Fibroblast of lung (primary cell): ENCODE data around the gene RADIL.
A peak's percentile ranks its signal among the peaks of the same experiment; 100 is the strongest.

ENCODE experiments used
- CTCF ChIP-seq, 2 donors: IDR thresholded peaks in 1 of 2; conservative IDR thresholded peaks in 1 of 2; 1 replicate in 1 of 2; 2 replicates in 1 of 2; pipeline ENCODE4 v1.5.1; 2011 to 2012; ENCODE audit warnings: low read length in 2 of 2, control low read depth in 1 of 2, inconsistent platforms in 1 of 2, low read depth in 1 of 2, mild to moderate bottlenecking in 1 of 2
- EZH2 ChIP-seq: IDR thresholded peaks from 2 replicates; pipeline ENCODE4 v1.5.1; 2012; ENCODE audit warnings: low read length, control low read depth, mild to moderate bottlenecking; ENCODE audit errors: missing control alignments

GRCh38 chr7:4883372-4884144 lies at the start of gene RADIL:
- TF ChIP-seq CTCF (conservative IDR thresholded peaks at IDR 0.05 in 1 of 2, IDR thresholded peaks at IDR 0.05 in 1 of 2; ENCODE audit: low read depth in 1 of 2, low read length in 2 of 2), result peak; percentile 63 to 68
- TF ChIP-seq EZH2, result no peak
